ENCODE data around the gene TMEM52B.
"Not testable (repeated sequence)": the region's sequence is repeated elsewhere in the genome, so short reads cannot be mapped to it uniquely, and the experiment has no call there.

TMEM52B gene

GRCh38 chr12:10171973-10172728 lies 6.7 kb upstream of the TMEM52B start, which contains the start of gene OLR1:
TSS of gene OLR1 (minus strand) at chr12:10172132. CDS start at chr12:10172077, 55 bp downstream.
- DNase-seq: no peak

GRCh38 chr12:10174986-10175614 lies 3.7 kb upstream of the TMEM52B start:
- no peak for DNase-seq

- DNase-seq: no peak
These were observed 2.8 kb upstream of the TMEM52B start for GRCh38 chr12:10175846-10176636.

- no peak for DNase-seq
These were observed 947 bp downstream of the TMEM52B start for GRCh38 chr12:10179776-10180181.

GRCh38 chr12:10182354-10183049 lies 3.7 kb downstream of the TMEM52B start:
- no peak for DNase-seq

GRCh38 chr12:10184261-10184843 lies 5.5 kb downstream of the TMEM52B start:
- DNase-seq: no peak

GRCh38 chr12:10186299-10186698 lies 7.5 kb downstream of the TMEM52B start:
- DNase-seq: no peak

GRCh38 chr12:10186958-10187357 lies 8.1 kb downstream of the TMEM52B start:
- DNase-seq: not testable (repeated sequence)

- no peak for DNase-seq
These were observed 10.8 kb downstream of the TMEM52B start for GRCh38 chr12:10189653-10190052.

GRCh38 chr12:10190558-10191388 lies 11.9 kb downstream of the TMEM52B start:
- DNase-seq: peak; percentile 67

- DNase-seq: no peak
These were observed 13.0 kb downstream of the TMEM52B start for GRCh38 chr12:10191865-10192264.

- DNase-seq: no peak
These were observed 15.4 kb downstream of the TMEM52B start for GRCh38 chr12:10194160-10194670.

GRCh38 chr12:10196210-10196609 lies 17.4 kb downstream of the TMEM52B start:
- DNase-seq: peak; percentile 17

GRCh38 chr12:10197879-10198278 lies 19.0 kb downstream of the TMEM52B start:
- DNase-seq: no peak

GRCh38 chr12:10204495-10204894 lies 25.7 kb downstream of the TMEM52B start:
- DNase-seq: not testable (repeated sequence)

GRCh38 chr12:10205220-10205807 lies 26.5 kb downstream of the TMEM52B start:
- DNase-seq: no peak

- no peak for DNase-seq
These were observed 28.3 kb downstream of the TMEM52B start for GRCh38 chr12:10207136-10207535.

- no peak for DNase-seq
These were observed 31.4 kb downstream of the TMEM52B start for GRCh38 chr12:10210225-10210624.

- DNase-seq: no peak
These were observed 32.5 kb downstream of the TMEM52B start for GRCh38 chr12:10211101-10211939.

Data from hematopoietic multipotent progenitor cell treated with erythropoietin and hydrocortisone succinate and interleukin-3 and kit ligand, for 8 days (in vitro differentiated cells).